ENCODE results near the gene ANGPTL1. TPM values are rescaled to one million over a fixed set of nuclear protein-coding genes. Genes with fewer than 3 reads are reported as not detected.

ANGPTL1 gene
- total and polyA plus RNA-seq, 2 of the 13 experiments (the other 11 are each of a cell fraction or from before 2014, with no cell fraction given): 2.9 to 9.3 TPM

- TF ChIP-seq STAT6 (CRISPR knock-in tag; IDR thresholded peaks at IDR 0.05; ENCODE audit: borderline replicate concordance) (no peak), ZNF275 (CRISPR knock-in tag; IDR thresholded peaks at IDR 0.05; ENCODE audit: borderline replicate concordance) (no peak), IKZF5 (CRISPR knock-in tag; IDR thresholded peaks at IDR 0.05) (no peak), ZBTB7A (CRISPR knock-in tag; IDR thresholded peaks at IDR 0.05) (0 out of 2 replicates have a peak, but pooled peaks have one; percentile 46), THRA (CRISPR knock-in tag; IDR thresholded peaks at IDR 0.05; ENCODE audit: borderline replicate concordance) (no peak), FOXP4 (CRISPR knock-in tag; IDR thresholded peaks at IDR 0.05) (peak; percentile 20; the same call in 1 of the 2 replicates), RBM39 (IDR thresholded peaks at IDR 0.05; ENCODE audit: low read depth, low read length, poor library complexity, severe bottlenecking) (no peak), AFF4 (CRISPR knock-in tag; IDR thresholded peaks at IDR 0.05) (no peak), PAXIP1 (CRISPR knock-in tag; conservative IDR thresholded peaks at IDR 0.05) (0 out of 2 replicates have a peak, but pooled peaks have one; percentile 12), MTF2 (CRISPR knock-in tag; IDR thresholded peaks at IDR 0.05; ENCODE audit: borderline replicate concordance) (no peak), CREM (IDR thresholded peaks at IDR 0.05) (no peak; the same call in 1 of the 2 replicates), CREM (CRISPR knock-in tag; IDR thresholded peaks at IDR 0.05) (no peak)
Observed at GRCh38 chr1:178870944-178871343, at the start of gene ANGPTL1 (continued).
